DMS153 (cell line): ENCODE data around the gene ZNF813.
"Not testable (repeated sequence)": the region's sequence is repeated elsewhere in the genome, so short reads cannot be mapped to it uniquely, and the experiment has no call there.

ENCODE experiments used
- DNase-seq: peaks from one replicate; lab custom pipeline; 2025; lab: John Stamatoyannopoulos, UW

Gene ZNF813

GRCh38 chr19:53467485-53468262, at the start of gene ZNF813:
TSS of gene ZNF813 (plus strand) at chr19:53467733. CDS start at chr19:53483823, 16,090 bp downstream.
- peak; percentile 74 for DNase-seq

GRCh38 chr19:53420520-53421315, 46.8 kb upstream of the ZNF813 start:
- DNase-seq: peak; percentile 28

- no peak for DNase-seq
These were observed 45.0 kb upstream of the ZNF813 start for GRCh38 chr19:53422551-53422950.

GRCh38 chr19:53423074-53423473, 44.5 kb upstream of the ZNF813 start:
- DNase-seq: peak; percentile 16

- peak; percentile 2 for DNase-seq
These were observed 43.9 kb upstream of the ZNF813 start for GRCh38 chr19:53423680-53424079.

GRCh38 chr19:53424968-53425597, 42.5 kb upstream of the ZNF813 start:
- DNase-seq: peak; percentile 39

GRCh38 chr19:53431399-53432087, 36.0 kb upstream of the ZNF813 start, which contains the start of gene ZNF761:
TSS of gene ZNF761 (plus strand) at chr19:53431984. CDS start at chr19:53447269, 15,285 bp downstream.
- peak; percentile 95 for DNase-seq

GRCh38 chr19:53432088-53432661, 35.4 kb upstream of the ZNF813 start:
- DNase-seq: no peak

GRCh38 chr19:53443809-53444208, 23.7 kb upstream of the ZNF813 start:
- DNase-seq: not testable (repeated sequence)

GRCh38 chr19:53447196-53447595, 20.3 kb upstream of the ZNF813 start:
- DNase-seq: not testable (repeated sequence)

- no peak for DNase-seq
These were observed 11.7 kb upstream of the ZNF813 start for GRCh38 chr19:53455828-53456227.

- DNase-seq: not testable (repeated sequence)
These were observed 7.3 kb upstream of the ZNF813 start for GRCh38 chr19:53460131-53460721.

- no peak for DNase-seq
These were observed 5.7 kb upstream of the ZNF813 start for GRCh38 chr19:53461866-53462265.

GRCh38 chr19:53462861-53463260, 4.7 kb upstream of the ZNF813 start:
- DNase-seq: no peak

- no peak for DNase-seq
These were observed 4.3 kb upstream of the ZNF813 start for GRCh38 chr19:53463263-53463662.

GRCh38 chr19:53466726-53467484, 628 bp upstream of the ZNF813 start:
- DNase-seq: no peak

- DNase-seq: not testable (repeated sequence)
These were observed 1.1 kb downstream of the ZNF813 start for GRCh38 chr19:53468628-53469027.

GRCh38 chr19:53471916-53472315, 4.4 kb downstream of the ZNF813 start:
- no peak for DNase-seq

GRCh38 chr19:53474832-53475231, 7.3 kb downstream of the ZNF813 start:
- not testable (repeated sequence) for DNase-seq

- not testable (repeated sequence) for DNase-seq
These were observed 7.9 kb downstream of the ZNF813 start for GRCh38 chr19:53475470-53475869.
